SW 1271 (cell line): ENCODE data around the gene CEP131.

Experiments used
- DNase-seq, 2 experiments: peaks; one replicate each; lab custom pipeline; 2025; lab: John Stamatoyannopoulos, UW

The CEP131 gene

GRCh38 chr17:81199482-81199830 lies 23.3 kb downstream of the CEP131 start:
- DNase-seq: no peak

GRCh38 chr17:81198826-81199481 lies 23.8 kb downstream of the CEP131 start:
- DNase-seq: no peak

GRCh38 chr17:81197831-81198490 lies 24.8 kb downstream of the CEP131 start:
- no peak for DNase-seq

- no peak for DNase-seq
Measured at GRCh38 chr17:81197409-81197795, 25.4 kb downstream of the CEP131 start.

GRCh38 chr17:81196505-81197408 lies 26.0 kb downstream of the CEP131 start:
- DNase-seq: no peak

GRCh38 chr17:81195941-81196495 lies 26.7 kb downstream of the CEP131 start:
- DNase-seq: no peak

GRCh38 chr17:81194941-81195901 lies 27.5 kb downstream of the CEP131 start:
- no peak for DNase-seq

- no peak for DNase-seq
Measured at GRCh38 chr17:81194225-81194760, 28.5 kb downstream of the CEP131 start.

- no peak for DNase-seq
Measured at GRCh38 chr17:81193470-81194224, 29.1 kb downstream of the CEP131 start.

GRCh38 chr17:81193051-81193410 lies 29.7 kb downstream of the CEP131 start:
- no peak for DNase-seq

GRCh38 chr17:81192386-81193050 lies 30.2 kb downstream of the CEP131 start:
- no peak for DNase-seq

GRCh38 chr17:81191646-81192045 lies 31.1 kb downstream of the CEP131 start:
- no peak for DNase-seq

GRCh38 chr17:81191116-81191515 lies 31.6 kb downstream of the CEP131 start:
- DNase-seq: no peak

GRCh38 chr17:81190591-81190990 lies 32.2 kb downstream of the CEP131 start:
- DNase-seq: no peak

GRCh38 chr17:81189670-81190530 lies 32.9 kb downstream of the CEP131 start:
- DNase-seq: no peak

GRCh38 chr17:81189016-81189415 lies 33.7 kb downstream of the CEP131 start:
- no peak for DNase-seq

- DNase-seq: no peak
Measured at GRCh38 chr17:81188491-81188840, 34.3 kb downstream of the CEP131 start.

GRCh38 chr17:81187586-81188490 lies 34.9 kb downstream of the CEP131 start:
- no peak for DNase-seq
